NCI-H524 treated with DMSO at 0.1 percent for 48 hours (cell line): Measurements from ENCODE around the gene ASB18.

ENCODE experiments used
- DNase-seq: peaks from one replicate; lab custom pipeline; 2025; lab: John Stamatoyannopoulos, UW

Gene ASB18

GRCh38 chr2:236208019-236208926, 55.9 kb downstream of the ASB18 start:
- no peak for DNase-seq

DNA sequence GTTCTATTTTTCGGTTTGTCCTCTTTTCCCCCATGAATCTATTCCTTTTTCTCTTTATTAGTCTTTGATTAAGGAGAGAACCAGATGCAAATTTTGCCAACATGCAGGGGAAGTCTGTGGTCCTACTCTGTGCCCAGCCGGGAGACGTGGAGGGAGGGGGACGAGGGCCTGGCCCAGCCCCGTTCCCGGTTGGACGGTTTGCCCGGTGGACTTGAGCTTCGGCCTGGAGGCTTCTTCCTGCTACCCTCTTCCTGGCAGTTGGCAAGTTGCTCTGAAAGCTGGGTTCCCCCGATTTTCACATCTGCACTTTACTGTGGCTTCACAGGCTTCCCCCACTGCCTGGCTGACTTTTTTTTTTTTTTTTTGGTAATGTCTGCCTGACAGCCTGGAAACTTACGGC, 56.7 kb downstream of the ASB18 start:
- DNase-seq = no peak

DNA sequence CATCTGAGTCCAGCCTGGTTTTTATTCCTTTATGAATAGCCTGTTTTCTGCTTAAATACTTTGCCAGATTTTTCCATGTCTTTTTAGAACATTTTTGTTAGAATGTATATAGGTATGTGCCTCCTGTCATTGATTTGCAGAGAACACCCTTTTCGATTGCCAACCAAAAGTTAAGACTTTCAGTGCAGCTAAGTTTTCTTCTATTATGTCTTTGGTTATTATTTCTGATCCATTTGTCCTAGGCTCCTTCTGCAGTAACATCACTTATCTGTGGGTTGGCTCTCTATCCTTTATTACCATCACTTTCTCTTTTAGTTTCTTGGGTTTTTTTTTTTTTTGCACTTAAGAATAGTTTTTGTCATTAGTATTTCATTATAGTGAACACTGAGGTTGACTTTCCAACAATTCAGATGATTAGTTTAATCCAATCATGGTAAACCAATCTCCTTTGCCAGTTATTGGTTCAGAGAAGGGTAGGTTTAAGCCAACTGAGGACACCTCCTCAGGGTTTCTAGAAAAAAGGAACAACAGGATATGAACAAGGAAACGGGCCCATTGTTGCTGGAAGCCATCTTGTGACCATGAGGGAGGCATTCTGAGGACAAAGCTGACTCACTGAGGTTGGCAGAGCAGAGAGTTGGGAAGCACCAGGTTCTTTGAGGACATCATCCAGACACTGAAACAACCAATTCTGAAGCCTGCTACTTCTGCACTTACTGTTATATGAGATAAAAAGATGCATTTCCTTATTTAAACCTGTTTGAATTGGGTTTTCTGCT, 58.1 kb downstream of the ASB18 start:
- no peak for DNase-seq

GRCh38 chr2:236204953-236205352, 59.3 kb downstream of the ASB18 start:
- no peak for DNase-seq

DNA sequence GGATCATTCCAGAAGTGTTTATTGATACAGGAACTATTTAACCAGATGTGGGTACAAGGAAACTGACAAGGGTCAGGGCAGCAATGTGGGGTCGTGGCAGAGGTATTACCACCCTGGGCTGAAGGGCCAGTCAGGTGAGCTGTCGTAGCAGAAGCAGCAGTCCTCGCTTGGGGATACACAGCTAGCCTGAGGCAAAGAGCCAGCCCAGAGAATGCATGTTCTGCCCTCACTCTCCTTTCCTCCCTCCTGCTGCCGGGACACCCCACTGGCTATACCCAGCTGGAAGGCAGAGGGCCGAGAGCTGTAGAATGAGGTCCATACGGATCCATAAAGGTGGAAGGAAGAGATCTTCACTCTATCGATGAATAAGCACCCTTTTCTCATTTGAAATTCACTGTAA, 63.8 kb downstream of the ASB18 start:
- no peak for DNase-seq

DNA sequence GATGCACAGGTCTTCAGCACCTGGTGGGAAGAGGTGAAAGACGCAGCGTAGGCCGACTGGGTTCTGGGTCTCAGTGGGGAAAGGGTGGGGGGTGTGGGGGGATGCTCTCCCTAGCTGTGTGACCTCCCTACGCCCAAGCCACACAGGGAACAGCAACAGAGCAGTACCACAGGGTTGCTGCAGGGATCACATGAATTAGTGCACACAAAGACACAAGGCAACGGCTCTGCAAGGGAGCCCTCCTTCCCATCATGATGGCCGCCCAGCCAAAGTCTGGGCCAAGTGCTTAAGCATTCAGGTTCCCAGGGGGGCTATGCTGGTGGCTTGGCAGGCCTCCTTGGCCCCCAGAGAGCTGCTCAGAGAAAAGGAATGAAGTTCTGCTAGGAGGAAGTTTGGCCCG, 67.8 kb downstream of the ASB18 start:
- DNase-seq = no peak

DNA sequence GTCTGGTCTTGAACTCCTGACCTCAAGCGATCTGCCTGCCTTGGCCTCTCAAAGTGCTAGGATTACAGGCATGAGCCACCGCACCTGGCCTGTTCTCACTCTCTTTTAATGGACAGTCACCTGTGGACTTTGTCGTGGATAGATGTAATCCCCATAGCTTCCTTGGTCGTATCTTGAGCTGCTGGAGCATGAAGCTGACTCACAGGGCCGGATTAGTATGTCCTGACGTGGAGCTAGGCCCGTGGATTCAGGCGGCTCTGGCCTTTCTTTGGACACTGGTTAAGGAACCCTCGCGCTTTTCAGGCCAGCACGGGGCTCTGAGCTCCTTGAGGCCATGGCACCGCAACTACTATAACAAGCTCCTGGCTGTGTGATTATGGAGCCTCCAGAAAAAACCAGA, 68.5 kb downstream of the ASB18 start:
- no peak for DNase-seq

GRCh38 chr2:236194786-236195185, 69.4 kb downstream of the ASB18 start:
- DNase-seq = no peak

DNA sequence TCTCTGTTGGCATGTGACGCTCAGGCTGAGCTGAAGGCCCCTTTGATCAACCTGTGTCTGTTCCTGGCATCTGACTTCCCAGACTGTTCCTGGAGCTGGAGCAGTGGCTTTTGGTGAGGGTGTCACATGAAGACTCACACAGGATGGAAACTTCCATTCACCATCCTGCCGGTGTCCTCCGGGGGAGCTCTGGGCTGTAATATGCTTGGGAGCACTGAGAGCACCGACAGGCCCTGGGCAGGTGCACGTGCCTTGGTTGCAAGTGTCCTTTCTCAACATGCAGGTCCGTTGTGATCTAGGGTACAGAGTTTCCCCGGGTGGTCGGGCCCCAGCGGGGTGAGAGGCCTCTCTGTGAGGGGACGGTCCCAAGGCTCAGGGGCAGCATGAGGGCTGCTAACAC, 71.2 kb downstream of the ASB18 start:
- DNase-seq = no peak

- DNase-seq = no peak
Observed at GRCh38 chr2:236190674-236191073, 73.5 kb downstream of the ASB18 start.

DNA sequence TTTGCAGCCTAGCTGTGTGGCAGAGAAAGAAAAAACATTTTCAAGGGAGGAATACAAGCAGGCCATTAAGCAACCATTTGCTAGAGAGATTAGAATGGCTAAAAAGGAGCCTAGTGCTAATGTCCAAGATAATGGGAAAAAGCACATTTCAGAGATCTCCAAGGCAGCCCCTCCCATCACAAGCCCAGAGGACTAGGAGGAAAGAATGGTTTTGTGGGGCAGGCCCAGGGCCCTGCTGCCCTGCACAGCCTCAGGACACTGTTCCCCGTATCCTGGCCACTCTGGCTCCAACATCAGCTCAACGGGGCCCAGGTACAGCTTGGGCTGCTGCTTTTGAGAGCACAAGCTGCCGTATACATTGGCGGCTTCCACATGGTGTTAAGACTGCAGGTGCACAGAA, 79.5 kb downstream of the ASB18 start:
- no peak for DNase-seq

DNA sequence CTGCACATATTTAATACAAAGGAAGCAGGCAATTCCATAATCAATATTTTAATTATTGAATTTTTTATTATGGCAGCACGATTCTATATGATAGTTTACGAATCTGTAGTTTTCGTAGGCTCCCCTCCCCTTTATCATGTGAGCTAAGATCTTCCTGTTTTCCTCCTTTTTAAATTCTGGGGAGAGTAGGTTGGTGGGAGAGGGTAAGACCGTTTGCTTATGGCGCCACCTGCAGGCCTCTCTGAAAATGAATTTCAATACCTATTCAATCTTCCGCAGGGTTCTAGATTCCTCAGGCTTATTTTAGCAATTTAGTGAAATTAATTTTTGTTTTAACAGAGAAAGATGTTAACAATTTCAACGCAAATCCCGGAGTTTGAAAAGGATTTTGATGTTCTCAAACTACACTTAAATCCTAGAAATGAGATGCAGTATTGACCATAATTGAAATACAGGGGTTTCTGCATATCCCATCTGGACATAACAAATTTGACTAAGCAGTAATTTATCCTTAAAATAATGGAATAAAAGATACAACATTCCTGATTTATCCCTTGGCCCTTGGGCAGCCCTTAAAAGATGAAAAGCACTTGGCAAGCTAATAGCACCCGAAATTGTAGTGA, 83.3 kb downstream of the ASB18 start:
- peak; percentile 27 for DNase-seq

GRCh38 chr2:236180076-236180816, 84.0 kb downstream of the ASB18 start:
- DNase-seq = no peak

- no peak for DNase-seq
Observed at GRCh38 chr2:236179236-236180075, 84.8 kb downstream of the ASB18 start.

DNA sequence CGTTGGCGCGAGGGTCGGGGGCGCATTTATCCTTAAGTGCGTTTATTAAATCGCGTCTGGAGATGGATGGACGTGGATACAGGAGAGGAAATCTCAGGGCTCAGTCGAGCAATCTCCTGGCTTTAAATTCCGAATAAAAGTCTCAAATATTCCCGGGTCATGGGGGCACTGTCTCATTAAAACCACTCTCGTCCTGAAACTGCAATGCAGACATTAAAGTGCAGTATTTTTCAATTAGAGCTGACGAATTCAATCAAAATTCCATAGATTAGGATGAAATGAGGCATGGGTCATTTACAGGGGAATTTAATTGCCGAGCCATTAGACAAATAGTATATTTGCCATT, 85.3 kb downstream of the ASB18 start:
- peak; percentile 18 for DNase-seq

- DNase-seq = peak; percentile 34
Observed at GRCh38 chr2:236177967-236178889, 86.0 kb downstream of the ASB18 start.

DNA sequence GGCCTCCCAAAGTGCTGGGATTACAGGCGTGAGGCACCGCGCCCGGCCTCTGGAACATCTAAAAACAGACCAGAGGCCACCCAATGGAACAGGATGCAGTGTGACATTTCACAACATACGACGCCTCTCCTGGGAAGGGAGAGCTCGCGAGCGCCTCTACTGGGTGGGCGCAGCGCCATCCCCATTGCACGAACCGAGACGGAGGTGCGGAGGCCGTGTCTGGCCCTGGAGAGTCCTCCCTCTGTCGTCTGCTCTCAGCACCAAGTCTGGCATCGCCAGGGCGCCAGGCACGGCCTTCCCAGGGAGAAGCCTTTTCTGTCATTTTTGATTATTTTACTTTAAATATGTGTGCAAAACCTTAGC, 86.6 kb downstream of the ASB18 start:
- DNase-seq = peak; percentile 22

DNA sequence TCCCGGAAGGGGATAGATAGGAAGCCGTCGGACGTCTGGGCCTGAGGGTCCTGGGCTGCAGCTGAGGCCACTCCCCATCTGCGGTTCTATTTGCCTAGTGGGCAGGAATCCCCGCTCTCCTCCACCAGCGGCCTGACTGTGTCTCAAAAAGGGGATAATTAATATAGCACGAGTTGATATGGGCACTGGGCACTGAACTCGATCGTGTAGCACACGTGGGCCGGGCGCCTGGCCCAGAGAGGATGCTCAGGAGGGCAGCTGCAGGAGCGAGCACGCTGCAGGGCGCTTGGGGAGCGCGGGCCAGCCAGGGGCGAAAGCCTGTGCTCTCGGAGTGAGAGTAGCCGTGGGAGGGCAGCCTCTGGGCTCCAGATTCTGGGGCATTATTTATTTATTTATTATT, 87.3 kb downstream of the ASB18 start:
- DNase-seq = no peak

- no peak for DNase-seq
Observed at GRCh38 chr2:236176417-236176816, 87.8 kb downstream of the ASB18 start.

DNA sequence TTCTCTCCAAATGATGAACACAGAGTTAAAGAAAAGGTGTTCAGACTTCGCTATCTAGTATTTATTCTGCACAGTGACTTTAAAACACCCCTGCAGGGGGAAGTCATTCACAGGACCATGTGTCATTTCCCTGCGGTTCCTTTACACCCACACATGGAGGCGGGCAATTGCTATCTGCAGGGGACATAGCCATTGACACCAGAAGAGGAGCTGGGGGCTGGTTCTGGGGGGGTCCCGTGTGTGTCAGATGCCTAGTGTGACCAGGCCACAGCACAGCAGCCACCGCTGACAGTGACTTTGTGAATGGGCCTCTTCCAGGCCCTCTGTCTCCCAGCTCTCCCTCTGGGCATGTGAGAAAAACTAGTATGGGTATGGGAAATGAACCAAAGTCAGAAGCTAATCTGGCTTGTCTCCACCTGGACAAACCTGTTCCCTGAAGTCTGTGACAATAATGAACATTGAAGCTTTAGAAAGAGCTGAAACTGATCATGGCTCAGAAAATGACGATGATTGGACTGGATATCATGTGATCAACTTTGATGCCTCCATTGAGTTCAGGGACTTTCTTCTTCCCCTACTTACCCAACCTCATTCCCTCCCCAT, 88.6 kb downstream of the ASB18 start:
- no peak for DNase-seq
